HK-2 (cell line): Measurements from ENCODE around the gene POLG2.
"Not testable (repeated sequence)": the region's sequence is repeated elsewhere in the genome, so short reads cannot be mapped to it uniquely, and the experiment has no call there.

Experiments
- DNase-seq: peaks from one replicate; pipeline ENCODE4 v3.0.0-alpha.2; 2018; ENCODE audit not compliant: unreplicated experiment

The POLG2 gene

GRCh38 chr17:64484380-64484779 is 12.5 kb downstream of the POLG2 start:
- no peak for DNase-seq

GRCh38 chr17:64480951-64481350 is 15.9 kb downstream of the POLG2 start:
- no peak for DNase-seq

- no peak for DNase-seq
Measured at GRCh38 chr17:64477849-64478248, 19.0 kb downstream of the POLG2 start.

GRCh38 chr17:64472564-64472963 is 24.3 kb downstream of the POLG2 start:
- DNase-seq, result no peak

GRCh38 chr17:64471440-64471839 is 25.4 kb downstream of the POLG2 start:
- no peak for DNase-seq

GRCh38 chr17:64470625-64471024 is 26.2 kb downstream of the POLG2 start:
- no peak for DNase-seq

GRCh38 chr17:64466834-64467233 is 30.0 kb downstream of the POLG2 start:
- DNase-seq, result not testable (repeated sequence)

GRCh38 chr17:64466019-64466735 is 30.7 kb downstream of the POLG2 start:
- DNase-seq, result no peak

- no peak for DNase-seq
Measured at GRCh38 chr17:64461788-64462187, 35.1 kb downstream of the POLG2 start.

- DNase-seq, result no peak
Measured at GRCh38 chr17:64460955-64461354, 35.9 kb downstream of the POLG2 start.

GRCh38 chr17:64459818-64460217 is 37.0 kb downstream of the POLG2 start:
- not testable (repeated sequence) for DNase-seq

- DNase-seq, result peak; percentile 35
Measured at GRCh38 chr17:64459284-64459747, 37.5 kb downstream of the POLG2 start.

- no peak for DNase-seq
Measured at GRCh38 chr17:64458756-64459155, 38.1 kb downstream of the POLG2 start.

GRCh38 chr17:64457156-64457555 is 39.7 kb downstream of the POLG2 start:
- DNase-seq, result no peak

- no peak for DNase-seq
Measured at GRCh38 chr17:64455993-64456885, 40.6 kb downstream of the POLG2 start.

- DNase-seq, result no peak
Measured at GRCh38 chr17:64449545-64449944, 47.3 kb downstream of the POLG2 start.

GRCh38 chr17:64448665-64449512 is 48.0 kb downstream of the POLG2 start, which contains the start of gene MILR1:
Gene MILR1 (plus strand): TSS chr17:64449115. CDS start chr17:64449169, 54 bp downstream.
- peak; percentile 27 for DNase-seq

- no peak for DNase-seq
Measured at GRCh38 chr17:64447526-64447925, 49.3 kb downstream of the POLG2 start.

GRCh38 chr17:64443086-64443760 is 53.6 kb downstream of the POLG2 start:
- DNase-seq, result no peak

GRCh38 chr17:64442541-64442971 is 54.3 kb downstream of the POLG2 start:
- DNase-seq, result no peak
